ENCODE data around the gene PRTN3.
"Not testable (repeated sequence)": the region's sequence is repeated elsewhere in the genome, so short reads cannot be mapped to it uniquely, and the experiment has no call there.

Gene PRTN3

DNA sequence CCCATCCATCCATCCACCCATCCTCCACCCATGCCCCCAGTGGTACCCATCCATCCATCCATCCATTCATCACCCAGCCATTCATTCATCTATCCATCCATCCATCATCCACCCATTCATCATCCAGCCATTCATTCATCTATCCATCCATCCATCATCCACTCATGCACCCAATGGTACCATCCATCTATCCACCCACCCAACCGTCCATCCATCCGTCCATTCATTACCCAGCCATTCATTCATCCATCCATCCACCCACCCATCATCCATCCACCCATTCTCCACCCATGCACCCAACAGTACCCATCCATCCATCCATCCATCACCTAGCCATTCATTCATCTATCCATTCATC, 24.3 kb upstream of the PRTN3 start:
- no peak for DNase-seq

- not testable (repeated sequence) for DNase-seq
These were observed 20.6 kb upstream of the PRTN3 start for GRCh38 chr19:820212-820611.

DNA sequence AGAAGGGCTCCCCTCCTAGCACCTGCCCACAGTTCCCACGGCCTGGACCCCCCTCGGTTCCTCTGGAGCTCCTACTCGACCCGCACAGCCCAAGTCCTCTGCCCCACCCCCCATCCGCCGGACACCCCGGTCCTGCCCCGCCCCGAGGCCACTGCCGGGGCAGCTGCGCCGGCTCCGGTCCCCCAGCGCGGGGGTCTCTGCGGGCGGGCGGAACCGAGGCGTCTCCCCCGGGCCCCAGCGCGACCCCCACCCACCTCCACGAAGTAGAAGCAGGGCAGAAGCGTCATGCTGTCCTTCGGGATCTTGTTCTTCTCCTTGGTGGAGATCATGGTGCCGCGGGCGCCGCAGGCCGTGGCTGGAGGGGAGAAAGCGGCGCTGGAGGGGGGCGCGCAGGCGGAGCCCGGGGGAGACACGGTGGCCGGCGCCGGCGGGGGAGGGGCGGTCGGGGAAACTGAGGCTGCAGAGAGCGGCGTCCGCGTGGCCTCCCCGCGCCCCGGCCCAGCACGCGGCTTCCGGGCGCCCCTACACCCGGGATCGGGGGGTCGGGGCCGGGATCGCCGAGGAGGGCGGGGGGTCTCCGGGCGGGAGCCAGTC, 19.5 kb upstream of the PRTN3 start:
- DNase-seq: no peak

DNA sequence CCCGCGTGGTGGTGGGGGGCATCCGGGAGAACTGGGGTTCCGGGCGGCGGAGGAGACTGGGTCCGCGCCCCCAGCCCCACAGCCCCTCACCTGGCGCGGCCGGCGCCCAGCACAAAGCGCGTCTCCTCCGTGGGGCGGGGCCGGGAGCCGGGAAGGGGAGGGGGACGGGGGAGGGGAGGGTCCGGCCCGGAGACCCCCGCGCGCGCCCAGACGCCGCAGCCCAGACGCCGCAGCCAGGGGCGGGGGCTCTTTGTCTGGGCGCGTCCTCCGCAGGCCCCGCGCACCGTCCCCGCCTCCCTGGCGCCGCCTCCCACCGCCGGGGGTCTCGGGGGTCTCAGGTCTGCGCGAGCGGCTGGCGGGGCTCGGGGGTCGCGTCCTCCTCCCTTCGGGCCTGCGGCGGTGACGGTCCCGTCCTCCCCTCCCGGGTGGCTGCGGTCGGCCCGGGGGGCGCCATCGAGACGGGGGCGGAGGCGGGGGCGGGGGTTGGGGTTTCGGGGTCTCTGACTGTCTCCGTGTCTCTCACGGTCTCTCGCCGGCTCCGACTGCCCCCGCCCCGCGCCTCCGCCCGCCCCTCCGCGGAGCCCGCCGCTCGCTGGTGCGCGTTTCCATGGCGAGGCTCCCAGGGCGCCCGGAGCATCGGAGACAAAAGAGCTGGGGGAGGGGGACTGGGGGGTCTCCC, 18.8 kb upstream of the PRTN3 start, which contains the start of gene PLPPR3:
Gene PLPPR3 (minus strand): TSS at position 131 of the 679 bp plus-strand sequence. CDS start 396 bp downstream, outside the sequence.
- DNase-seq: no peak

DNA sequence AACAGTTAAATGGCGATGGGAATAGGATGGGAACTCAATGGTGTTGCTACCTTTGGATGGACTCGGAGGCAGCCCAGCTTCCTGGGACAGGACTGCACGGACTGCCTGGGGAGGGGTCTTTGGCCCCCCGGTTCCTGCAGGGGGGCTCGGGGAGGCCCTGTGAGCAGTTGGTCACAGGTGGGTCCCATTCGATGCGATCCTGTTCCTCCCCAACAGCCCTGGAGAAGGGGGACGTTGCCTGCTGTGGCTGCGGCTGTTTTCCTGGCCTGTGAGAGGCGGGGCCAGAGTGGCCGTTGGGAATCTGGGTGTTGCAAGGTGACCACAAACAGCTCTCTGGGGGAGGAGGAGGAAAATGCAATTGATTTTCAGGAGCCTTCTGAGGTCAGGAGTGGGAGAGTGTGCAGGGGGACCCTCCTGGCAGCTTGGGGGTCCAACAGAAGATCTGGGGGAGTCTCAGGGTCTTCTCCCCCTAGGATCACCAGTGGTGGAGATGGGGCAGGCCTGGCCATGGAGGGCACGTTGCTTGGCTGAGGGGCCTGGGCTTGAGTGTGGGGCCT, 17.2 kb upstream of the PRTN3 start:
- no peak for DNase-seq

DNA sequence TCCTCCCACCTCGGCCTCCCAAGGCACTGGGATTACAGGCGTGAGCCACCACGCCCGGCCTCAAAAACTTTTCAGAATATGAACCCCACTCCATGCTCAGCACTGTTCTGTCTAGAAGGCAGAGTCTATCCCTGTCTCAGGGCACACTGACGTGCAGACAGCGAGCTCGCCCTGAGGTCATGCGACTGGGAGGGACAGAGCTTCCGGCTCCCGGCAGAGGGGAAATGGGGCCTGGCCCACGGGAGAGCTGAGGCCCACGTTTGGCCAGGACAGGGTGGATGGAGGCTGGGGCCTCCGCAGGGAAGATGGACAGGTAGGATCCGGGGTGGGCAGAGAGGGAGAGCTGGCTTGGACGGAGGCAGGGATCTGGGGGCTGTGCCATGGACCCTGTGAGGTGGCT, 15.9 kb upstream of the PRTN3 start:
- DNase-seq: no peak

DNA sequence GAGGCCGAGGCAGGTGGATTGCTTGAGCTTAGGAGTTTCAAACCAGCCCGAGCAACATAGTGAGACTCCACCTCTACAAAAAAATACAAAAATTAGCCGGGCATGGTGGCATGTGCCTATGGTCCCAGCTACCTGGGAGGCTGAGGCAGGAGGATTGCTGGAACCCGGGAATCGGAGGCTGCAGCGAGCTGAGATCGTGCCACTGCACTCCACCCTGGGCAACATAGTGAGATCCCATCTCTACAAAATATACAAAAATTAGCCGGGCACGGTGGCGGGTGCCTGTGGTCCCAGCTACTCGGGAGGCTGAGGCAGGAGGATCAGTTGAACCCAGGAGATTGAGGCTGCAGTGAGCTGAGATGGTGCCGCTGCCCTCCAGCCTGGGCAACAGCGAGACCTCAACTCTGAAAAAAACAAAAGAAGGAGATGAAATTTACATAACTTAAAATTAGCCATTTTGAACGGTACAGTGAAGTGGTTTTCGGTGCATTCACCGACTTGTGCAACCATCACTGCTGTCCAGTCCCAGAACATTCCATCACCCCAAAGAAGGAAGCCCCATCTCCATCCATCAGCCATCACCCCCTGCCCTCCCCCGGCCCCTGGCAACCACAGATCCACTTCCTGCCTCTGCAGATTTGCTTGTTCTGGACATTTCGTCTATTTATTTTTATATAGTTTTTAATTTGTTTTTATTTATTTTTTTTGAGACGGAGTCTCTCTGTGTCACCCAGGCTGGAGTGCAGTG, 14.7 kb upstream of the PRTN3 start:
- no peak for DNase-seq

GRCh38 chr19:827314-827709, 13.5 kb upstream of the PRTN3 start:
- no peak for DNase-seq

DNA sequence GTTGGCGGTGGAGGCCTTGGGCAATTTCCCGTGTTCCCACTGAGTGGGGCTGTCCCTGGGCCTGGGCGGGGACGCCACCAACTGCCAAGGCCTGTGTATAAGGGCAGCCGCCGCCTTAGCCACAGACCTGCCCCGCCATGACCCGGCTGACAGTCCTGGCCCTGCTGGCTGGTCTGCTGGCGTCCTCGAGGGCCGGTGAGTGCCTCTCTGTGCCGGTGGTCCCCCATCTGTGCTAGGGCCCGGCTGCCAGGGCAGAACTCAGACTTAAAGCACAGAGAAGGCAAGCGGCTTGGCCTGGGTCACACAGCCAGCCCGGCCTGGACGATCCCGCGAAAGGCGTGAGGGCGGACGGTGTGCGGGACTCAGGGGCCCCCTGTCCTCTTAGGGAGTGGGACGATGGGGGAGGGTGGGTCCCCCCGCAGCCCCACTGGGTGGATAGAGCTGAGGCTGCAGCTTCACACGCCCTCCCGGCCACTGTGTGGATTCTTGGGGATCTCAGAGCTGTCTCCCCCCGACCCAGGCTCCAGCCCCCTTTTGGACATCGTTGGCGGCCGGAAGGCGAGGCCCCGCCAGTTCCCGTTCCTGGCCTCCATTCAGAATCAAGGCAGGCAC, 13.0 kb upstream of the PRTN3 start, which contains the start of gene AZU1:
Gene AZU1 (plus strand): TSS at position 128 of the 612 bp plus-strand sequence. CDS start 10 bp downstream, at position 138.
- no peak for DNase-seq

- no peak for DNase-seq
These were observed 11.6 kb upstream of the PRTN3 start for GRCh38 chr19:829129-829758.

- DNase-seq: no peak
These were observed 9.1 kb upstream of the PRTN3 start for GRCh38 chr19:831407-832369.

DNA sequence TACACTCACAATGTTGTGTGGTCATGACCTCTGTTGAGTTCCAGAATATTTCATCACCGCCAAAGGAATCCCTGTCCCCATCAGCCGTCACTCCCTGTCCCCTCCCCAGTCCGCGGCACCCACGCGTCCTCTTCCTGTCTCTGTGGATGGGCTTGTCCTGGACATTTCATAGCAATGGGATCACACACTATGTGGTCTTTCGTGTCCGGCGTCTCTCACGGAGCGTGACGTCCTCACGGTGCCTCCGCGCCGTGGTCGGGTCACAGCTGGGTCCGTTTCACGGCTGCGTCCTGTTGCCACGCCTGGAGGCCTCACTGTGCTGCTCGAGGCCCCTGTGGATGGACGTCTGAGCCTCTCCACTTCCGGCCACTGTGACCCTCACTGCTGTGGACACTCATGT, 6.6 kb upstream of the PRTN3 start:
- DNase-seq: no peak

DNA sequence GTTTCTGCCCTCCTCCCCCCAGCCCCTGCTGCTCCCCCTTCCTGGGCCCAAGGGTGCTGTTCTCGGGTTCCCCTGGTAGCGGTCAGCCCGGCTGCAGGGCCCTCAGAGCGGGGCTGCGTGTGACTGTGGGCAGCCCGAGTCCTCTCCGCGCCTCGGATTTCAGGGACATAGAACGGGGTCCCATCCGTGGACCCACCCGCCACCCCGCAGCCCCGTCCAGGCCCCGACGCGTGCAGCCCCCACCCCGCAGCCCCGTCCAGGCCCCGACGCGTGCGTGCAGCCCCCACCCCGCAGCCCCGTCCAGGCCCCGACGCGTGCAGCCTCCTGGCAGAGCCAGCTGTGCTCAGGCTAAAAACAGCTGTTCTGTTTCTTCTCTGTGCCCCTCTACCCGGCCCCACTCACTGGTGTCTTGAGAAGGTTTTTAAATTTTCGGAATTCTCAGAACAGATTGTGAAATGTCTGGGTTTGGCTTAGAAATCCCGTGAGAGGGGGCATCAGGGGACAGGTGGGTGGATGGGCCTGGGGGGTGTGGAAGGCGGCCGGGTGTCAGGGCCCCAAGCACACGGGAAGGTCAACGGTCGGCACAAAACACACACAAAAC, 5.5 kb upstream of the PRTN3 start:
- no peak for DNase-seq

GRCh38 chr19:842802-843179, 2.0 kb downstream of the PRTN3 start:
- not testable (repeated sequence) for DNase-seq

GRCh38 chr19:843180-843835, 2.5 kb downstream of the PRTN3 start:
- DNase-seq: peak; percentile 9

DNA sequence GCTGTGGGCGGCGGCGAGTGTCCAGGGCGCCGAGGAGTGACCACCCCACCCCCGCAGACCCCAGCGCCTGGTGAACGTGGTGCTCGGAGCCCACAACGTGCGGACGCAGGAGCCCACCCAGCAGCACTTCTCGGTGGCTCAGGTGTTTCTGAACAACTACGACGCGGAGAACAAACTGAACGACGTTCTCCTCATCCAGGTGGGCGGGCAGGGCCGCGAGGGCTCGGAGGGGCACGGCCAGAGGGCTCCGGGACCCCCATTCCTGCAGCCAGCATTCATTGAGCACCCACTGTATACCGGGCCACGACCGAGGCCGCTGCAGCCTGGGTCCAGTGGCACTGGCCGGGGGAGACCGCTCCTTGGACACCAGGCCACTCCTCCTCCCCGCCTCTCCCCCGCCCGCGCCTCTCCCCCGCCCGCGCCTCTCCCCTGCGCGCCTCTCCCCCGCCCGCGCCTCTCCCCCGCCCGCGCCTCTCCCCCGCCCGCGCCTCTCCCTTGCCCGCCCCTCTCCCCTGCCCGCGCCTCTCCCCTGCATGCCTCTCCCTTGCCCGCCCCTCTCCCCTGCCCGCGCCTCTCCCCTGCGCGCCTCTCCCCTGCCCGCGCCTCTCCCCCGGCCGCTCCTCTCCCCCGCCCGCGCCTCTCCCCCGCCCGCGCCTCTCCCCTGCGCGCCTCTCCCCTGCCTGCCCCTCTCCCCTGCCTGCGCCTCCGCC, 3.2 kb downstream of the PRTN3 start:
- no peak for DNase-seq

DNA sequence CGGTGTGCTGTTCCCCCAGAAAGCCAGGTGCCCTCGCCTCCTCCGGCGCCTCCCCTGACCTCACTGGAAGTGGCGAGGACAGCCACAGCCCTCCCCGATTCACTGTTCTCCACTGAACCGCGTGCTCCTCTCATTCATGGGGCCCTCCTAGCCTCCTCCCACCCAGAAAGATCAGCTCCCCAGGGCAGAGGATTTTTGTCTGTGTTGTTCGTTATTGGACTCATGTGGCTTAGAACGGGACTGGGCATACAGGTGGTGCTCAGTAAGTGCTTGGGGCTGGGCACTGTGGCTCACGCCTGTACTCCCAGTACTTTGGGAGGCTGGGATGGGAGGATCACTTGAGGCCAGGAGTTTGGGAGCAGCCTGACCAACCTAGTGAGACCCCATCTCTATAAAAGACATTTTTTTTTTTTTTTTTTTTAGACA, 3.8 kb downstream of the PRTN3 start:
- DNase-seq: no peak

GRCh38 chr19:845707-846521, 5.1 kb downstream of the PRTN3 start:
- no peak for DNase-seq

- DNase-seq: no peak
These were observed 7.7 kb downstream of the PRTN3 start for GRCh38 chr19:848386-848921.
